ENCODE data around the gene SLC26A1. TPM values are rescaled to one million over a fixed set of nuclear protein-coding genes. Genes with fewer than 3 reads are reported as not detected.

The SLC26A1 gene
- total and polyA plus RNA-seq, 2 donors (not counting 3 experiments of a cell fraction or from before 2014, with no cell fraction given) = 0.10 TPM; not detected in 1

GRCh38 chr4:952881-953573, 40.2 kb downstream of the SLC26A1 start:
- Histone ChIP-seq H3K9ac (replicated peaks; ENCODE audit: extremely low read depth, insufficient read depth, low read length) (no peak overlapping the region), H3K79me2 (ENCODE audit: control insufficient read depth, insufficient read depth, low read length) (no peaks in the 10 kb centered on the region), H3K27ac (ENCODE audit: insufficient read depth, low read depth, low read length) (no peak overlapping the region), H3K36me3 (ENCODE audit: control insufficient read depth in 2 of 2, extremely low read depth in 1 of 2, insufficient read depth in 2 of 2, low read length in 2 of 2) (peaks cover 0 to 2% of the 10 kb centered on the region in 2 experiments), H3K4me3 (replicated peaks in 1 of 3; ENCODE audit: insufficient read depth in 1 of 3, low read depth in 1 of 3, low read length in 3 of 3) (no peak overlapping the region), H3K27me3 (ENCODE audit: control insufficient read depth in 2 of 2, insufficient read depth in 2 of 2, low read length in 2 of 2) (no peaks in the 10 kb centered on the region), H3K4me2 (ENCODE audit: insufficient read depth, low read length) (no peak overlapping the region), H4K20me1 (replicated peaks; ENCODE audit: control insufficient read depth, extremely low read depth, insufficient read depth, low read length) (no peaks in the 10 kb centered on the region), H3K4me1 (ENCODE audit: control insufficient read depth, extremely low read depth, insufficient read depth, low read length) (no peaks in the 10 kb centered on the region), H2AFZ (ENCODE audit: low read depth, low read length) (no peak overlapping the region), H3K9me1 (replicated peaks; ENCODE audit: control insufficient read depth, extremely low read depth, insufficient read depth, low read length) (no peaks in the 10 kb centered on the region), H3K9me3 (replicated peaks; ENCODE audit: control insufficient read depth, insufficient read depth, low read length) (no peaks in the 10 kb centered on the region)
- DNase-seq (ENCODE audit: low read depth, low spot score) (no peak), FAIRE-seq (no peak)
- dilution Hi-C loops (cut with MboI; ENCODE audit: extremely low pct_ligation_motif_present, low sequenced_read_pairs) = no loop called here
- intact Hi-C loops (cut with micrococcal nuclease) = no loop called here
- no TSS peak for BruUV-seq (replicated peaks)
- no peak for TF ChIP-seq POLR2A (IDR thresholded peaks at IDR 0.05; ENCODE audit: low read depth, low read length)
- TF ChIP-seq CTCF (IDR thresholded peaks at IDR 0.05; ENCODE audit: extremely low read depth in 1 of 2, insufficient read depth in 1 of 2, low read depth in 1 of 2, low read length in 2 of 2) = no peak
- no peak for TF ChIP-seq EZH2 (IDR thresholded peaks at IDR 0.05; ENCODE audit: borderline replicate concordance, low read depth, low read length, severe bottlenecking)
- TF ChIP-seq JUN (IDR thresholded peaks at IDR 0.05; ENCODE audit: borderline replicate concordance, insufficient read depth, insufficient read length, low read depth) = no peak
- TF ChIP-seq MAX (IDR thresholded peaks at IDR 0.05; ENCODE audit: insufficient read depth, insufficient read length) = no peak
- no peak for TF ChIP-seq MYC (IDR thresholded peaks at IDR 0.05; ENCODE audit: low read depth, low read length)
- no peak for TF ChIP-seq POLR2AphosphoS5 (IDR thresholded peaks at IDR 0.05; ENCODE audit: insufficient read depth, low read depth, low read length)
- TF ChIP-seq FOS (IDR thresholded peaks at IDR 0.05; ENCODE audit: borderline replicate concordance, insufficient read depth, low read length) = no peak
- POLR2A ChIA-PET = no interaction called here
- CTCF ChIA-PET = no interaction called here

Data from endothelial cell of umbilical vein (primary cell).